Endodermal cell (in vitro differentiated cells): ENCODE results near the gene TGFB1. TPM values are rescaled to one million over a fixed set of nuclear protein-coding genes. Genes with fewer than 3 reads are reported as not detected.
A peak's percentile ranks its signal among the peaks of the same experiment; 100 is the strongest.

Experiments
- DNase-seq: peaks from one replicate; pipeline ENCODE4 v3.0.0-alpha.2; 2017
- H3K27ac ChIP-seq: 2 replicates; pipeline ENCODE4 v1.5.1; 2013; ENCODE audit warnings: mild to moderate bottlenecking, low read depth, low read length, moderate library complexity
- H3K27me3 ChIP-seq: 2 replicates; pipeline ENCODE4 v1.6.1; 2013; ENCODE audit warnings: mild to moderate bottlenecking, low read length, moderate library complexity; ENCODE audit not compliant: insufficient read depth, control insufficient read depth, poor library complexity, severe bottlenecking
- H3K36me3 ChIP-seq: 2 replicates; pipeline ENCODE4 v1.7.0; 2013; ENCODE audit warnings: mild to moderate bottlenecking, low read length, moderate library complexity; ENCODE audit not compliant: control insufficient read depth, insufficient read depth
- H3K4me1 ChIP-seq: one replicate; pipeline ENCODE4 v1.7.0; 2013; ENCODE audit warnings: low read length; ENCODE audit not compliant: control insufficient read depth, insufficient read depth
- H3K4me3 ChIP-seq: 2 replicates; pipeline ENCODE4 v1.5.1; 2013; ENCODE audit warnings: mild to moderate bottlenecking, low read length, moderate library complexity
- H3K9ac ChIP-seq: 2 replicates; pipeline ENCODE4 v1.6.1; 2013; ENCODE audit warnings: mild to moderate bottlenecking, low read length, moderate library complexity; ENCODE audit not compliant: poor library complexity, severe bottlenecking; ENCODE audit errors: extremely low read depth
- H3K9me3 ChIP-seq: 2 replicates; pipeline ENCODE4 v1.6.1; 2013; ENCODE audit warnings: mild to moderate bottlenecking, low read length, moderate library complexity; ENCODE audit not compliant: control insufficient read depth
- H3K27ac Mint-ChIP-seq: 2 replicates; pipeline ENCODE4 v1.8.0; 2020; ENCODE audit warnings: mixed read lengths
- H3K27me3 Mint-ChIP-seq: 2 replicates; pipeline ENCODE4 v1.8.0; 2021; ENCODE audit warnings: mild to moderate bottlenecking, mixed read lengths; ENCODE audit not compliant: insufficient read depth
- H3K36me3 Mint-ChIP-seq: 2 replicates; pipeline ENCODE4 v1.8.0; 2020; ENCODE audit warnings: low read depth, mixed read lengths
- H3K4me1 Mint-ChIP-seq: 2 replicates; pipeline ENCODE4 v1.8.0; 2020; ENCODE audit warnings: mixed read lengths
- H3K4me3 Mint-ChIP-seq: 2 replicates; pipeline ENCODE4 v1.8.0; 2020; ENCODE audit warnings: mild to moderate bottlenecking, moderate library complexity, mixed read lengths
- H3K9me3 Mint-ChIP-seq: 2 replicates; pipeline ENCODE4 v1.8.0; 2020; ENCODE audit warnings: mild to moderate bottlenecking, mixed read lengths
- CTCF ChIP-seq: fragments of 200-600 bp; sonication (generic); conservative IDR thresholded peaks from 2 replicates; pipeline ENCODE4 v1.5.0; 2021; ENCODE audit warnings: antibody characterized with exemption, mild to moderate bottlenecking
- WGBS, 2 experiments: methylation state at CpG; one replicate each; pipeline versions ENCODE4 v1.1.5 to v1.1.7; 2013; ENCODE audit warnings: missing lambda C conversion rate in 2 of 2, mixed read lengths in 1 of 2; ENCODE audit not compliant: insufficient coverage in 1 of 2, insufficient read length in 1 of 2; 5-methylcytosine and 5-hydroxymethylcytosine counted together
- total RNA-seq, 2 donors: library from RNA; stranded (reverse); fragmentation: NEBNext Ultra II Directional in 1 of 2; extraction: Animal tissue kit (Norgen Biotek cat#: 25700) in 1 of 2; gene quantifications; 2 replicates in 1 of 2; 3 replicates in 1 of 2; pipeline ENCODE4 v1.2.1, GENCODE V29; 2021

TGFB1 gene
- total RNA-seq, 2 donors from 2014 or later: 56.3 to 60.1 TPM

GRCh38 chr19:41318696-41319499 lies 34.8 kb downstream of the TGFB1 start:
- peaks cover 19% of the 10 kb centered on the region for H3K4me1 Mint-ChIP-seq
- Histone ChIP-seq H3K4me1 (peaks cover 3% of the 10 kb centered on the region), H3K4me3 (no peak overlapping the region), H3K9ac (no peak overlapping the region), H3K36me3 (peaks cover 72% of the 10 kb centered on the region), H3K27me3 (no peaks in the 10 kb centered on the region), H3K27ac (no peak overlapping the region), H3K9me3 (no peaks in the 10 kb centered on the region)
- 94 to 96% methylated on average over 16 to 19 of the region's 19 CpGs for WGBS, 2 experiments
- no peaks in the 10 kb centered on the region for H3K27me3 Mint-ChIP-seq
- TF ChIP-seq CTCF: peak; percentile 17
- no peak overlapping the region for H3K4me3 Mint-ChIP-seq
- no peak overlapping the region for H3K27ac Mint-ChIP-seq
- H3K36me3 Mint-ChIP-seq: peaks cover 61% of the 10 kb centered on the region
- peaks cover 4% of the 10 kb centered on the region for H3K9me3 Mint-ChIP-seq
- DNase-seq: no peak

GRCh38 chr19:41316306-41316920 lies 37.3 kb downstream of the TGFB1 start:
- H3K9me3 ChIP-seq: no peaks in the 10 kb centered on the region
- no peak overlapping the region for H3K9ac ChIP-seq
- no peaks in the 10 kb centered on the region for H3K4me1 ChIP-seq
- no peak overlapping the region for H3K27ac ChIP-seq
- no peak for DNase-seq
- Mint-ChIP-seq H3K27me3 (no peaks in the 10 kb centered on the region), H3K4me3 (no peak overlapping the region), H3K27ac (no peak overlapping the region), H3K4me1 (peaks cover 5% of the 10 kb centered on the region), H3K36me3 (peaks cover 74% of the 10 kb centered on the region), H3K9me3 (peaks cover 4% of the 10 kb centered on the region)
- no peak for TF ChIP-seq CTCF
- H3K27me3 ChIP-seq: no peaks in the 10 kb centered on the region
- no peak overlapping the region for H3K4me3 ChIP-seq
- 94 to 98% methylated on average over 16 to 24 of the region's 24 CpGs for WGBS, 2 experiments
- H3K36me3 ChIP-seq: peaks cover 74% of the 10 kb centered on the region

GRCh38 chr19:41311613-41312012 lies 42.1 kb downstream of the TGFB1 start:
- H3K27me3 Mint-ChIP-seq: peaks cover 2% of the 10 kb centered on the region
- no peak overlapping the region for H3K9ac ChIP-seq
- peak overlapping the region; percentile 91 for H3K4me3 ChIP-seq
- H3K4me1 Mint-ChIP-seq: peaks cover 19% of the 10 kb centered on the region
- peaks cover 7% of the 10 kb centered on the region for H3K4me1 ChIP-seq
- no peak for TF ChIP-seq CTCF
- WGBS, 2 experiments: 95% methylated on average over 7 to 8 of the region's 8 CpGs
- peaks cover 63% of the 10 kb centered on the region for H3K36me3 ChIP-seq
- H3K9me3 ChIP-seq: no peaks in the 10 kb centered on the region
- H3K27ac ChIP-seq: no peak overlapping the region
- H3K27ac Mint-ChIP-seq: no peak overlapping the region
- H3K36me3 Mint-ChIP-seq: peaks cover 47% of the 10 kb centered on the region
- H3K9me3 Mint-ChIP-seq: peaks cover under 1% of the 10 kb centered on the region
- no peaks in the 10 kb centered on the region for H3K27me3 ChIP-seq
- H3K4me3 Mint-ChIP-seq: peak overlapping the region; percentile 96
- no peak for DNase-seq
